C4-2B (cell line): ENCODE measurements around the gene PHETA1.

Experiments used
- H3K27ac ChIP-seq: fragments of 450-650 bp; 2 replicates; pipeline ENCODE4 v1.5.1; 2017
- CTCF ChIP-seq: fragments of 450-650 bp; conservative IDR thresholded peaks from 2 replicates; pipeline ENCODE4 v1.5.1; 2017; ENCODE audit warnings: mild to moderate bottlenecking
- ZFX ChIP-seq: fragments of 450-650 bp; IDR thresholded peaks from 2 replicates; pipeline ENCODE4 v1.6.1; 2017

The PHETA1 gene

GRCh38 chr12:111366075-111366474 is 2.8 kb downstream of the PHETA1 start:
- TF ChIP-seq CTCF (no peak), ZFX (no peak)
- H3K27ac ChIP-seq: no peak overlapping the region

GRCh38 chr12:111363578-111363977 is 5.3 kb downstream of the PHETA1 start:
- TF ChIP-seq CTCF: no peak
- no peak for TF ChIP-seq ZFX
- no peak overlapping the region for H3K27ac ChIP-seq

- no peak overlapping the region for H3K27ac ChIP-seq
- TF ChIP-seq ZFX (no peak), CTCF (no peak)
These were observed 6.0 kb downstream of the PHETA1 start for GRCh38 chr12:111362687-111363475.

- TF ChIP-seq CTCF: no peak
- no peak for TF ChIP-seq ZFX
- H3K27ac ChIP-seq: no peak overlapping the region
These were observed 6.9 kb downstream of the PHETA1 start for GRCh38 chr12:111361717-111362576.

- H3K27ac ChIP-seq: no peak overlapping the region
- TF ChIP-seq CTCF: no peak
- no peak for TF ChIP-seq ZFX
These were observed 7.7 kb downstream of the PHETA1 start for GRCh38 chr12:111361073-111361716.

- H3K27ac ChIP-seq: no peak overlapping the region
- TF ChIP-seq ZFX (no peak), CTCF (no peak)
These were observed 8.5 kb downstream of the PHETA1 start for GRCh38 chr12:111360325-111360930.
